A549 (cell line): ENCODE data around the gene LMBR1. TPM values are rescaled to one million over a fixed set of nuclear protein-coding genes. Genes with fewer than 3 reads are reported as not detected.

ENCODE experiments used
- ATAC-seq, 2 experiments: fragments of 200-7000 bp in 1 of 2; fragments of >200 bp in 1 of 2; cut with Nextera tagmentation in 1 of 2; cut with Tn5 transposase in 1 of 2; 3 replicates each; pipeline versions ENCODE4 v1.8.0 to v1.9.1; 2018 to 2020; ENCODE audit warnings: mild to moderate bottlenecking in 1 of 2, moderate library complexity in 1 of 2
- CTCF ChIA-PET: fragments of 300-600 bp; sonication (Branson Sonifier 250); formaldehyde crosslinking; extraction: SDS; loops from one replicate; lab custom pipeline; 2021; ENCODE audit warnings: antibody characterized with exemption, inconsistent platforms; lab: Yijun Ruan, JAX
- POLR2A ChIA-PET: fragments of 350-600 bp; formaldehyde crosslinking; extraction: SDS; loops from one replicate; lab custom pipeline; 2021; ENCODE audit warnings: antibody characterized with exemption, inconsistent platforms; lab: Yijun Ruan, JAX
- DNase-seq, 2 experiments: peaks; one replicate each; pipeline versions ENCODE4 v3.0.0 to v3.0.0-alpha.2; 2011 to 2016; ENCODE audit warnings: low read depth in 1 of 2, low spot score in 1 of 2
- FAIRE-seq: peaks from 2 replicates; lab custom pipeline; 2011; peaks lifted over from hg19 to GRCh38; lab: Jason Lieb, UNC
- H3K27ac ChIP-seq, 2 experiments: fragments of >200 bp; sonication (Bioruptor Twin); formaldehyde crosslinking; 3 replicates each; pipeline ENCODE4 v1.5.1; 2016 to 2017
- H3K4me1 ChIP-seq: fragments of >200 bp; sonication (Bioruptor Twin); formaldehyde crosslinking; 3 replicates; pipeline ENCODE4 v1.6.1; 2016
- H3K4me2 ChIP-seq: fragments of >200 bp; sonication (Bioruptor Twin); formaldehyde crosslinking; 3 replicates; pipeline ENCODE4 v1.6.1; 2016
- H3K4me3 ChIP-seq: fragments of >200 bp; sonication (Bioruptor Twin); formaldehyde crosslinking; 3 replicates; pipeline ENCODE4 v1.5.1; 2016
- H3K9me3 ChIP-seq: fragments of >200 bp; sonication (Bioruptor Twin); formaldehyde crosslinking; 3 replicates; pipeline ENCODE4 v1.6.1; 2016
- BCL3 ChIP-seq: fragments of >200 bp; sonication (Bioruptor Twin); formaldehyde crosslinking; IDR thresholded peaks from 3 replicates; pipeline ENCODE4 v1.6.1; 2016
- CTCF ChIP-seq: fragments of >200 bp; sonication (Bioruptor Twin); formaldehyde crosslinking; IDR thresholded peaks from 3 replicates; pipeline ENCODE4 v1.5.1; 2016
- E2F6 ChIP-seq: IDR thresholded peaks from 2 replicates; pipeline ENCODE4 v1.6.1; 2012; ENCODE audit warnings: low read depth, borderline replicate concordance
- EHMT2 ChIP-seq: fragments of 200-600 bp; sonication (generic); IDR thresholded peaks from 2 replicates; pipeline ENCODE4 v1.6.1; 2016; ENCODE audit warnings: antibody characterized with exemption, low read depth, mild to moderate bottlenecking, moderate library complexity
- ELK1 ChIP-seq: fragments of 150-350 bp; IDR thresholded peaks from 2 replicates; pipeline ENCODE4 v1.6.1; 2014; ENCODE audit warnings: low read depth, mild to moderate bottlenecking, low read length
- ESRRA ChIP-seq: fragments of 150-350 bp; IDR thresholded peaks from 2 replicates; pipeline ENCODE4 v1.6.1; 2014; ENCODE audit warnings: mild to moderate bottlenecking, low read length, borderline replicate concordance
- FOSB ChIP-seq: fragments of 250-450 bp; sonication (Bioruptor Pico); IDR thresholded peaks from 2 replicates; pipeline ENCODE4 v1.5.0; 2020; ENCODE audit warnings: mild to moderate bottlenecking, moderate library complexity
- HDAC2 ChIP-seq: fragments of 200-600 bp; sonication (generic); IDR thresholded peaks from 2 replicates; pipeline ENCODE4 v1.6.1; 2016
- HMGXB4 ChIP-seq: fragments of 250-450 bp; sonication (Bioruptor Pico); IDR thresholded peaks from 2 replicates; pipeline ENCODE4 v1.5.0; 2021; ENCODE audit warnings: mild to moderate bottlenecking, moderate library complexity, borderline replicate concordance
- HOXB13 ChIP-seq: fragments of 250-450 bp; sonication (Bioruptor Pico); IDR thresholded peaks from 2 replicates; pipeline ENCODE4 v1.5.0; 2020; ENCODE audit warnings: low read depth, mild to moderate bottlenecking, moderate library complexity
- HOXB5 ChIP-seq: fragments of 250-450 bp; sonication (Bioruptor Pico); IDR thresholded peaks from 2 replicates; pipeline ENCODE4 v1.5.0; 2020; ENCODE audit warnings: mild to moderate bottlenecking, moderate library complexity
- KDM1A ChIP-seq: fragments of 200-600 bp; sonication (generic); IDR thresholded peaks from 2 replicates; pipeline ENCODE4 v1.6.1; 2016; ENCODE audit warnings: low read depth, mild to moderate bottlenecking
- KDM5A ChIP-seq: fragments of 200-600 bp; sonication (generic); IDR thresholded peaks from 2 replicates; pipeline ENCODE4 v1.6.1; 2016; ENCODE audit warnings: antibody characterized with exemption, mild to moderate bottlenecking
- MYC ChIP-seq: IDR thresholded peaks from 2 replicates; pipeline ENCODE4 v1.6.1; 2012; ENCODE audit warnings: mild to moderate bottlenecking, inconsistent platforms, low read length, improper control_type of control experiment, borderline replicate concordance
- NFE2L2 ChIP-seq: fragments of 150-350 bp; conservative IDR thresholded peaks from 2 replicates; pipeline ENCODE4 v1.6.1; 2014; ENCODE audit warnings: low read length
- NPAS2 ChIP-seq: fragments of 250-450 bp; sonication (Bioruptor Pico); IDR thresholded peaks from 2 replicates; pipeline ENCODE4 v1.8.0; 2022; ENCODE audit warnings: mild to moderate bottlenecking, moderate library complexity, borderline replicate concordance
- RCOR1 ChIP-seq: fragments of 150-350 bp; IDR thresholded peaks from 2 replicates; pipeline ENCODE4 v1.6.1; 2014; ENCODE audit warnings: antibody characterized with exemption, low read length, low read depth
- RFX5 ChIP-seq: fragments of 450-650 bp; IDR thresholded peaks from 2 replicates; pipeline ENCODE4 v1.7.1; 2014; ENCODE audit warnings: antibody characterized with exemption, mild to moderate bottlenecking, moderate library complexity
- TFCP2L1 ChIP-seq: fragments of 250-450 bp; sonication (Bioruptor Pico); IDR thresholded peaks from 2 replicates; pipeline ENCODE4 v1.5.0; 2021; ENCODE audit warnings: mild to moderate bottlenecking
- TP53 ChIP-seq: fragments of 250-450 bp; sonication (Bioruptor Pico); IDR thresholded peaks from 2 replicates; pipeline ENCODE4 v1.5.0; 2021; ENCODE audit warnings: mild to moderate bottlenecking, moderate library complexity
- ZC3H11A ChIP-seq: fragments of 450-650 bp; IDR thresholded peaks from 2 replicates; pipeline ENCODE4 v1.6.1; 2014; ENCODE audit warnings: antibody characterized with exemption, mild to moderate bottlenecking
- ZFP36 ChIP-seq: fragments of 450-650 bp; IDR thresholded peaks from 2 replicates; pipeline ENCODE4 v1.6.1; 2014; ENCODE audit warnings: borderline replicate concordance; ENCODE audit not compliant: partially characterized antibody
- ZNF302 ChIP-seq: fragments of 250-450 bp; sonication (Bioruptor Pico); IDR thresholded peaks from 2 replicates; pipeline ENCODE4 v1.9.0; 2021; ENCODE audit warnings: inconsistent platforms, mild to moderate bottlenecking, moderate library complexity
- WGBS: methylation state at CpG from one replicate; pipeline ENCODE4 v1.1.6; 2017; ENCODE audit errors: missing lambda C conversion rate; 5-methylcytosine and 5-hydroxymethylcytosine counted together
- polyA plus RNA-seq, 4 experiments: library from polyadenylated mRNA; depleted of rRNA in 3 of 4; stranded (reverse); fragments of >200 nt; fragmentation: RNase III in 1 of 4; extraction: RNeasy Plus Mini Kit Qiagen cat#74134 plus additional on column Dnase treatment in 1 of 4; gene quantifications; 2 replicates in 3 of 4; 3 replicates in 1 of 4; pipeline ENCODE4 v1.2.3, GENCODE V29; 2011 to 2017

Gene LMBR1
- polyA plus RNA-seq, 2 of the 4 experiments (the other 2 are of a cell fraction), result 33.2 to 42.3 TPM

GRCh38 chr7:156662277-156662676 is 230.7 kb downstream of the LMBR1 start:
- DNase-seq (no peak), ATAC-seq (no peak)
- WGBS, result 74% methylated on average over 4 of the region's 4 CpGs
- H3K4me1 ChIP-seq, result no peaks in the 10 kb centered on the region
- POLR2A ChIA-PET, result no interaction called here
- TF ChIP-seq NPAS2, result no peak
- TF ChIP-seq FOSB, result no peak
- TF ChIP-seq EHMT2, result no peak
- no peak for TF ChIP-seq KDM5A
- no peak for TF ChIP-seq BCL3
- TF ChIP-seq NFE2L2, result no peak
- TF ChIP-seq, all 56 proteins: peak for 0
- FAIRE-seq, result no peak
- H3K4me3 ChIP-seq, result no peak overlapping the region
- CTCF ChIA-PET, result no interaction called here
- H3K9me3 ChIP-seq, result no peaks in the 10 kb centered on the region
- no peak overlapping the region for H3K4me2 ChIP-seq
- H3K27ac ChIP-seq, result no peak overlapping the region

GRCh38 chr7:156661637-156662036 is 231.3 kb downstream of the LMBR1 start:
- ChIA-PET CTCF (no interaction called here), POLR2A (no interaction called here)
- WGBS, result 96% methylated on average over 5 of the region's 5 CpGs
- Histone ChIP-seq H3K4me2 (no peak overlapping the region), H3K4me1 (no peaks in the 10 kb centered on the region), H3K4me3 (no peak overlapping the region), H3K9me3 (no peaks in the 10 kb centered on the region), H3K27ac (no peak overlapping the region)
- FAIRE-seq (no peak), ATAC-seq (no peak), DNase-seq (no peak)
- TF ChIP-seq MYC, result no peak
- no peak for TF ChIP-seq KDM5A
- TF ChIP-seq HOXB13, result no peak
- TF ChIP-seq TP53 (CRISPR knock-in tag), result no peak
- TF ChIP-seq HOXB5 (CRISPR knock-in tag), result no peak
- TF ChIP-seq RFX5, result no peak
- no peak for TF ChIP-seq ZNF302 (CRISPR knock-in tag)
- no peak for TF ChIP-seq ELK1
- no peak for TF ChIP-seq ZFP36
- no peak for TF ChIP-seq ESRRA
- no peak for TF ChIP-seq EHMT2
- TF ChIP-seq KDM1A, result no peak
- no peak for TF ChIP-seq HDAC2
- no peak for TF ChIP-seq HMGXB4 (CRISPR knock-in tag)
- no peak for TF ChIP-seq ZC3H11A
- no peak for TF ChIP-seq RCOR1
- TF ChIP-seq NFE2L2, result no peak

- ChIA-PET CTCF (interaction anchor here (1.1 kb wide), 1 partner anchor 22 kb away, joined by 3 read pairs; no protein-coding TSS in a partner anchor), POLR2A (no interaction called here)
- Histone ChIP-seq H3K4me2 (no peak overlapping the region), H3K4me1 (no peaks in the 10 kb centered on the region), H3K4me3 (no peak overlapping the region), H3K27ac (no peak overlapping the region), H3K9me3 (no peaks in the 10 kb centered on the region)
- WGBS, result 94% methylated on average over 11 of the region's 11 CpGs
- no peak for DNase-seq
- ATAC-seq, result no peak
- no peak for FAIRE-seq
- no peak for TF ChIP-seq E2F6
- TF ChIP-seq CTCF, result no peak
- no peak for TF ChIP-seq HOXB5 (CRISPR knock-in tag)
- TF ChIP-seq TFCP2L1, result no peak
Measured at GRCh38 chr7:156659961-156660360, 233.0 kb downstream of the LMBR1 start.
